GM06990 (cell line): ENCODE data around the gene ZNF660.
A peak's percentile ranks its signal among the peaks of the same experiment; 100 is the strongest.
"Not testable (repeated sequence)": the region's sequence is repeated elsewhere in the genome, so short reads cannot be mapped to it uniquely, and the experiment has no call there.

Experiments
- DNase-seq: peaks from one replicate; pipeline ENCODE4 v3.0.0-alpha.2; 2011; ENCODE audit not compliant: insufficient read length; ENCODE audit errors: extremely low read depth
- H3K27me3 ChIP-seq: replicated peaks from 2 replicates; pipeline ENCODE4 v1.6.0; 2011; ENCODE audit warnings: low read length; ENCODE audit not compliant: control insufficient read depth, insufficient read depth
- H3K36me3 ChIP-seq: 2 replicates; pipeline ENCODE4 v1.5.1; 2011; ENCODE audit warnings: low read length; ENCODE audit not compliant: control insufficient read depth, insufficient read depth
- H3K4me3 ChIP-seq: replicated peaks from 2 replicates; pipeline ENCODE4 v1.5.1; 2011; ENCODE audit warnings: low read depth, mild to moderate bottlenecking, control low read depth, low read length
- CTCF ChIP-seq: IDR thresholded peaks from 2 replicates; pipeline ENCODE4 v1.5.1; 2011; ENCODE audit warnings: low read length, control low read depth, mild to moderate bottlenecking, inconsistent platforms; ENCODE audit not compliant: insufficient read depth, poor library complexity, severe bottlenecking

Gene ZNF660

GRCh38 chr3:44578924-44579515 lies 5.7 kb upstream of the ZNF660 start:
- not testable (repeated sequence) for H3K27me3 ChIP-seq, H3K36me3 ChIP-seq, DNase-seq, H3K4me3 ChIP-seq

- not testable (repeated sequence) for H3K4me3 ChIP-seq, DNase-seq, H3K27me3 ChIP-seq, H3K36me3 ChIP-seq
Measured at GRCh38 chr3:44579749-44580148, 5.0 kb upstream of the ZNF660 start.

GRCh38 chr3:44580971-44581370 lies 3.8 kb upstream of the ZNF660 start:
- not testable (repeated sequence) for H3K4me3 ChIP-seq, H3K36me3 ChIP-seq, H3K27me3 ChIP-seq, DNase-seq

GRCh38 chr3:44596621-44597020 lies 11.9 kb downstream of the ZNF660 start:
- H3K36me3 ChIP-seq, result no peaks in the 10 kb centered on the region
- no peak for DNase-seq
- no peak for TF ChIP-seq CTCF
- H3K27me3 ChIP-seq, result no peaks in the 10 kb centered on the region
- H3K4me3 ChIP-seq, result no peak overlapping the region

- Histone ChIP-seq H3K4me3 (no peak overlapping the region), H3K36me3 (no peaks in the 10 kb centered on the region), H3K27me3 (no peaks in the 10 kb centered on the region)
- DNase-seq, result no peak
- no peak for TF ChIP-seq CTCF
Measured at GRCh38 chr3:44601749-44602148, 17.0 kb downstream of the ZNF660 start.

GRCh38 chr3:44612678-44613077 lies 27.9 kb downstream of the ZNF660 start:
- DNase-seq, result no peak
- no peak for TF ChIP-seq CTCF
- Histone ChIP-seq H3K4me3 (no peak overlapping the region), H3K36me3 (no peaks in the 10 kb centered on the region), H3K27me3 (no peaks in the 10 kb centered on the region)

- Histone ChIP-seq H3K36me3 (peaks cover 2% of the 10 kb centered on the region), H3K4me3 (peak within 1 kb of the TSS; percentile 76), H3K27me3 (no peaks in the 10 kb centered on the region)
- DNase-seq, result peak; percentile 73
- no peak for TF ChIP-seq CTCF
Measured at GRCh38 chr3:44624749-44625480, 40.2 kb downstream of the ZNF660 start, which contains the start of gene ZNF197. Gene ZNF197 (plus strand): TSS chr3:44625036. CDS start chr3:44629155, 4,119 bp downstream.
